ENCODE data around the gene CFD.

- TF ChIP-seq CTCF (conservative IDR thresholded peaks at IDR 0.05): no peak
- no peak for TF ChIP-seq EZH2 (IDR thresholded peaks at IDR 0.05; ENCODE audit: low read depth)
These were observed 13.6 kb downstream of the CFD start for GRCh38 chr19:873084-873483.
